PC-9 (cell line): ENCODE data around the gene MCF2L. TPM values are rescaled to one million over a fixed set of nuclear protein-coding genes. Genes with fewer than 3 reads are reported as not detected.

Experiments
- BruUV-seq: library from RNA; stranded (reverse); fragments of 400-500 nt; replicated peaks from 2 replicates; lab custom pipeline; 2021; lab: Mats Ljungman, UMichigan
- CTCF ChIA-PET: fragments of 300-600 bp; sonication (Branson Sonifier 250); formaldehyde crosslinking; loops from one replicate; lab custom pipeline; 2022; ENCODE audit warnings: antibody characterized with exemption; lab: Charles Lee
- POLR2A ChIA-PET: fragments of 300-600 bp; sonication (Branson Sonifier 250); formaldehyde crosslinking; loops from one replicate; lab custom pipeline; 2022; ENCODE audit warnings: antibody characterized with exemption; ENCODE audit not compliant: unreplicated experiment; lab: Charles Lee
- DNase-seq, 2 experiments: peaks; one replicate each; pipeline versions ENCODE4 v3.0.0 to v3.0.0-alpha.2; 2015 to 2022; ENCODE audit warnings: mixed read lengths in 1 of 2
- H2AFZ ChIP-seq: fragments of 200-600 bp; sonication (generic); 2 replicates; pipeline ENCODE4 v1.8.1; 2017; ENCODE audit warnings: antibody characterized with exemption
- H3F3A ChIP-seq: fragments of 200-600 bp; sonication (generic); 2 replicates; pipeline ENCODE4 v1.8.1; 2017; ENCODE audit warnings: antibody characterized with exemption, mild to moderate bottlenecking, low read depth; ENCODE audit not compliant: insufficient read depth
- H3K27ac ChIP-seq: fragments of 200-600 bp; sonication (generic); 2 replicates; pipeline ENCODE4 v1.6.1; 2016; ENCODE audit warnings: mixed run types
- H3K27me3 ChIP-seq: fragments of 200-600 bp; sonication (generic); 2 replicates; pipeline ENCODE4 v1.6.1; 2016; ENCODE audit warnings: low read depth, mixed run types; ENCODE audit not compliant: insufficient read depth
- H3K36me3 ChIP-seq: fragments of 200-600 bp; sonication (generic); 2 replicates; pipeline ENCODE4 v1.6.1; 2016; ENCODE audit warnings: low read depth, mixed run types
- H3K4me1 ChIP-seq: fragments of 200-600 bp; sonication (generic); replicated peaks from 2 replicates; pipeline ENCODE4 v1.6.1; 2016; ENCODE audit warnings: mixed run types; ENCODE audit not compliant: insufficient read depth
- H3K4me2 ChIP-seq: fragments of 200-600 bp; sonication (generic); 2 replicates; pipeline ENCODE4 v1.6.1; 2017; ENCODE audit warnings: mixed run types
- H3K4me3 ChIP-seq: fragments of 200-600 bp; sonication (generic); 2 replicates; pipeline ENCODE4 v1.6.1; 2016; ENCODE audit warnings: mixed run types
- H3K79me2 ChIP-seq: fragments of 200-600 bp; sonication (generic); 2 replicates; pipeline ENCODE4 v1.6.1; 2017; ENCODE audit warnings: low read depth, mixed run types
- H3K9me2 ChIP-seq: fragments of 200-600 bp; sonication (generic); 2 replicates; pipeline ENCODE4 v1.8.1; 2017; ENCODE audit warnings: mild to moderate bottlenecking; ENCODE audit not compliant: insufficient read depth
- H3K9me3 ChIP-seq: fragments of 200-600 bp; sonication (generic); 2 replicates; pipeline ENCODE4 v1.8.1; 2016; ENCODE audit warnings: low read depth; ENCODE audit not compliant: insufficient read depth
- H4K20me1 ChIP-seq: fragments of 200-600 bp; sonication (generic); 2 replicates; pipeline ENCODE4 v1.8.1; 2017; ENCODE audit not compliant: insufficient read depth
- CTCF ChIP-seq: fragments of 200-600 bp; sonication (generic); conservative IDR thresholded peaks from 2 replicates; pipeline ENCODE4 v1.6.1; 2017; ENCODE audit warnings: mixed run types, antibody characterized with exemption, mild to moderate bottlenecking, moderate library complexity
- EZH2 ChIP-seq: fragments of 200-600 bp; sonication (generic); IDR thresholded peaks from 2 replicates; pipeline ENCODE4 v1.8.0; 2017; ENCODE audit warnings: antibody characterized with exemption, low read depth
- intact Hi-C: fragments of 100-400 bp; cut with micrococcal nuclease; formaldehyde crosslinking; loops from one replicate; pipeline ENCODE4 v1.10.0; 2022; ENCODE audit not compliant: unreplicated experiment
- total RNA-seq: library from RNA; stranded (reverse); gene quantifications from 2 replicates; pipeline ENCODE4 v1.2.3, GENCODE V29; 2021

MCF2L gene
- total RNA-seq, 1 experiment from 2014 or later: 28.2 TPM

DNA sequence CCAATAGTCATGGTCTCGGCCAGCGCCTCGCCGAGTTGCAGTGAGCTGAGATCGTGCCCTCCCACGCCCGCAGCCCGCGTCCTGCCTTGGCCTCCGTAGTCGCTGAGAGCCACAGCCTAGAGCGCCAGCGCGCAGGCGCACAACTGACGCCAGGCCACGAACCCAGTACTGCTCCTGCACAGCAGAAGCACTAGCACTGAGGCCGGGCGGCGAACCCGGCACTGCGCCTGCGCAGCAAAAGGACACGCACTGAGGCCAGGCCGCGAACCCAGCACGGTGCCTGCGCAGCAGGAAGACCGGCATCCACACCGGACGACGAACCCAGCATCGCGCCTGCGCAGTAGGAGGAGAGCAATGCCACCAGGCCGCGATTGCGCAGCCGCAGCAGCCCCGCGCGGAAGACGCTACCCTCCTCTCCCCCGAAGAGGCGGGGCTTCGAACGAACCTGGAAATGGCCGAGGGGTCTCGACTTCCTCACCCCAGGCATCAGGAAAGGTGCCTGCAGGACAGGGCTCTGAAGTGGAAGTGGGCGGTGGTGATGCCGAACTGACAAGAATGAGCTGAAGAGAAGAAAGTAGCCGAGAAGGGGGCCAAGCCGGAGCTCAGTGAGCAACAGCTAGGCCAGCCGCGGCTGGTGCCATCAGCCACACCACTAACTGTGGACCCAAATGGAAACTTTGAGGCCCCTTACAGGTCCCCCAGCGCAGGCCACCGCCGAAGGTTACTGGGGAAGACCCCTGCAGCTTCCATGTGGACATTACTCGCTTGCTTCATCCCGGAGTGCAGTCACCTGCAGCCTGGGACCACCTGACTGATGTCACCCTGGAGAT, 161.1 kb downstream of the MCF2L start:
- Histone ChIP-seq H3K4me2 (no peak overlapping the region), H3F3A (no peaks in the 10 kb centered on the region), H3K4me1 (no peaks in the 10 kb centered on the region), H3K4me3 (no peak overlapping the region), H2AFZ (no peak overlapping the region), H4K20me1 (0 out of 2 replicates have a peak, but pooled peaks cover 4% of the 10 kb centered on the region), H3K9me3 (0 out of 2 replicates have a peak, but pooled peaks cover 3% of the 10 kb centered on the region), H3K27me3 (peaks cover 88% of the 10 kb centered on the region), H3K79me2 (no peaks in the 10 kb centered on the region), H3K36me3 (no peaks in the 10 kb centered on the region), H3K27ac (no peak overlapping the region), H3K9me2 (no peaks in the 10 kb centered on the region)
- intact Hi-C loops: no loop called here
- ChIA-PET POLR2A (no interaction called here), CTCF (no interaction called here)
- BruUV-seq: no TSS peak
- DNase-seq: no peak
- TF ChIP-seq CTCF: no peak
- TF ChIP-seq EZH2: no peak

DNA sequence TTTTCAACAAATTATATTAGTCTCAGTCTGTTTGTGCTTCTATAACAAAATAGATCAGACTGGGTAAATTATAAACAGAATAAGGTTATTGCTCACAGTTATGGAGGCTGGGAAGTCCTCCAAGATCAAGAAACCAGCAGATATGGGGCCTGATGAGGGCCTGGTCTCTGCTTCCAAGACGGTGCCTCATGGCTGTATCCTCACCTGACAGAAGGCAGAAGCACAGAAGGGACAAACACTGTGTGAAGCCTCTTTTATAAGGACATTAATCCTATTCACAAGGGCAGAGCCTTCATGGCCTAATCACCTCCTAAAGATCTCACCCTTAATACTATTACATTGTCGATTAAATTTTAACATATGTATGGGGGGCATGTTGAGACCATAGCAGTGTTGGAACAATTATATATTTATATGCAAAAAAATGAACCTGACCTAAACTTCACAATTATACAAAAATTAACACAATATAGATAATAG, 166.3 kb downstream of the MCF2L start:
- Histone ChIP-seq H3K27ac (no peak overlapping the region), H3K4me3 (no peak overlapping the region), H3F3A (no peaks in the 10 kb centered on the region), H2AFZ (no peak overlapping the region), H3K9me2 (no peaks in the 10 kb centered on the region), H3K36me3 (no peaks in the 10 kb centered on the region), H3K4me2 (no peak overlapping the region), H3K27me3 (peaks cover 91% of the 10 kb centered on the region), H3K79me2 (no peaks in the 10 kb centered on the region), H3K9me3 (0 out of 2 replicates have a peak, but pooled peaks cover 3% of the 10 kb centered on the region), H3K4me1 (no peaks in the 10 kb centered on the region), H4K20me1 (0 out of 2 replicates have a peak, but pooled peaks cover 4% of the 10 kb centered on the region)
- no TSS peak for BruUV-seq
- no peak for DNase-seq
- no peak for TF ChIP-seq CTCF
- TF ChIP-seq EZH2: no peak
- intact Hi-C loops: no loop called here
- CTCF ChIA-PET: interaction anchor here (0.7 kb wide), 1 partner anchor 68 kb away, joined by 5 read pairs; no protein-coding TSS in a partner anchor
- POLR2A ChIA-PET: no interaction called here

GRCh38 chr13:113137691-113138298, 168.8 kb downstream of the MCF2L start:
- CTCF ChIA-PET: no interaction called here
- DNase-seq: no peak
- Histone ChIP-seq H3K27ac (no peak overlapping the region), H4K20me1 (no peaks in the 10 kb centered on the region), H2AFZ (no peak overlapping the region), H3K9me2 (no peaks in the 10 kb centered on the region), H3K4me3 (no peak overlapping the region), H3K9me3 (0 out of 2 replicates have a peak, but pooled peaks cover 3% of the 10 kb centered on the region), H3K4me1 (no peaks in the 10 kb centered on the region), H3K36me3 (no peaks in the 10 kb centered on the region), H3F3A (no peaks in the 10 kb centered on the region), H3K4me2 (no peak overlapping the region), H3K27me3 (peaks cover 83% of the 10 kb centered on the region), H3K79me2 (no peaks in the 10 kb centered on the region)
- POLR2A ChIA-PET: no interaction called here
- TF ChIP-seq CTCF (no peak), EZH2 (no peak)
- no TSS peak for BruUV-seq
- intact Hi-C loops: no loop called here
